HEK293 (cell line): ENCODE results near the gene NCKAP5.

ENCODE experiments used
- CTCF ChIA-PET: fragments of 350-600 bp; formaldehyde crosslinking; extraction: SDS; loops from one replicate; lab custom pipeline; 2021; ENCODE audit warnings: antibody characterized with exemption; lab: Yijun Ruan, JAX
- POLR2A ChIA-PET: fragments of 300-600 bp; formaldehyde crosslinking; extraction: SDS; loops from one replicate; lab custom pipeline; 2020; ENCODE audit warnings: antibody characterized with exemption, inconsistent platforms; lab: Yijun Ruan, JAX
- H3K27ac ChIP-seq: fragments of 200-500 bp; sonication (Bioruptor generic); 2 replicates; pipeline ENCODE4 v1.5.1; 2014; ENCODE audit warnings: low read depth, low read length, control low read depth, inconsistent platforms; ENCODE audit errors: extremely low read depth
- H3K36me3 ChIP-seq, 2 experiments: fragments of 200-500 bp in 1 of 2; sonication (Bioruptor generic) in 1 of 2; 1 replicate in 1 of 2; 2 replicates in 1 of 2; pipeline ENCODE4 v1.5.1; 2014 to 2017; ENCODE audit warnings: inconsistent platforms in 2 of 2, low read length in 2 of 2; ENCODE audit not compliant: control insufficient read depth in 2 of 2, insufficient read depth in 1 of 2
- H3K4me1 ChIP-seq: fragments of 200-500 bp; sonication (Bioruptor generic); 2 replicates; pipeline ENCODE4 v1.5.1; 2014; ENCODE audit warnings: mild to moderate bottlenecking, low read length, inconsistent platforms; ENCODE audit not compliant: control insufficient read depth, insufficient read depth
- H3K4me3 ChIP-seq: 2 replicates; pipeline ENCODE4 v1.5.1; 2011; ENCODE audit warnings: low read depth, mild to moderate bottlenecking, control low read depth, low read length, moderate library complexity
- H3K9me3 ChIP-seq: fragments of 200-500 bp; sonication (Bioruptor generic); 2 replicates; pipeline ENCODE4 v1.5.1; 2014; ENCODE audit warnings: low read depth, low read length, inconsistent platforms; ENCODE audit not compliant: control insufficient read depth, insufficient read depth
- BCL11A ChIP-seq: fragments of 450-650 bp; formaldehyde crosslinking; IDR thresholded peaks from 2 replicates; pipeline ENCODE4 v1.5.1; 2016; ENCODE audit warnings: low read depth, missing biosample characterization, missing genetic modification characterization
- GFI1B ChIP-seq: fragments of 450-650 bp; formaldehyde crosslinking; IDR thresholded peaks from 2 replicates; pipeline ENCODE4 v1.5.1; 2016; ENCODE audit warnings: missing biosample characterization, missing genetic modification characterization
- GLIS2 ChIP-seq: fragments of 450-650 bp; formaldehyde crosslinking; IDR thresholded peaks from 2 replicates; pipeline ENCODE4 v1.5.1; 2016; ENCODE audit warnings: missing biosample characterization, missing genetic modification characterization
- HOXA7 ChIP-seq: sonication (generic); formaldehyde crosslinking; IDR thresholded peaks from 2 replicates; pipeline ENCODE4 v1.8.1; 2022; ENCODE audit warnings: missing genetic modification reagents, borderline replicate concordance
- HOXC10 ChIP-seq: sonication (generic); formaldehyde crosslinking; IDR thresholded peaks from 2 replicates; pipeline ENCODE4 v1.8.1; 2023; ENCODE audit warnings: mild to moderate bottlenecking, missing genetic modification reagents
- HOXD13 ChIP-seq: sonication (generic); formaldehyde crosslinking; IDR thresholded peaks from 2 replicates; pipeline ENCODE4 v1.8.0; 2022; ENCODE audit warnings: missing genetic modification reagents, borderline replicate concordance
- KLF10 ChIP-seq: fragments of 450-650 bp; IDR thresholded peaks from 2 replicates; pipeline ENCODE4 v1.5.1; 2018; ENCODE audit warnings: missing biosample characterization, mild to moderate bottlenecking, missing genetic modification characterization
- KLF7 ChIP-seq: fragments of 450-650 bp; formaldehyde crosslinking; IDR thresholded peaks from 2 replicates; pipeline ENCODE4 v1.5.1; 2016; ENCODE audit warnings: missing biosample characterization, missing genetic modification characterization, borderline replicate concordance
- MZF1 ChIP-seq: fragments of 450-650 bp; formaldehyde crosslinking; IDR thresholded peaks from 2 replicates; pipeline ENCODE4 v1.5.1; 2017; ENCODE audit warnings: missing biosample characterization, missing genetic modification characterization, borderline replicate concordance
- PRDM10 ChIP-seq: fragments of 450-650 bp; formaldehyde crosslinking; IDR thresholded peaks from 2 replicates; pipeline ENCODE4 v1.5.1; 2016; ENCODE audit warnings: missing biosample characterization, missing genetic modification characterization
- RBAK ChIP-seq: fragments of 450-650 bp; formaldehyde crosslinking; IDR thresholded peaks from 2 replicates; pipeline ENCODE4 v1.5.1; 2016; ENCODE audit warnings: missing biosample characterization, missing genetic modification characterization
- ZBTB17 ChIP-seq: fragments of 450-650 bp; formaldehyde crosslinking; IDR thresholded peaks from 2 replicates; pipeline ENCODE4 v1.5.1; 2016; ENCODE audit warnings: missing biosample characterization, missing genetic modification characterization
- ZBTB21 ChIP-seq: fragments of 450-650 bp; formaldehyde crosslinking; IDR thresholded peaks from 2 replicates; pipeline ENCODE4 v1.5.1; 2017; ENCODE audit warnings: missing biosample characterization, missing genetic modification characterization
- ZBTB49 ChIP-seq: fragments of 450-650 bp; formaldehyde crosslinking; IDR thresholded peaks from 2 replicates; pipeline ENCODE4 v1.5.1; 2016; ENCODE audit warnings: missing biosample characterization, missing genetic modification characterization, low read depth
- ZFHX2 ChIP-seq: fragments of 450-650 bp; formaldehyde crosslinking; conservative IDR thresholded peaks from 2 replicates; pipeline ENCODE4 v1.5.1; 2016; ENCODE audit warnings: missing biosample characterization, missing genetic modification characterization
- ZFP37 ChIP-seq: fragments of 450-650 bp; formaldehyde crosslinking; IDR thresholded peaks from 2 replicates; pipeline ENCODE4 v1.5.1; 2016; ENCODE audit warnings: missing biosample characterization, missing genetic modification characterization
- ZNF121 ChIP-seq: fragments of 450-650 bp; formaldehyde crosslinking; IDR thresholded peaks from 2 replicates; pipeline ENCODE4 v1.5.1; 2016; ENCODE audit warnings: missing biosample characterization, missing genetic modification characterization
- ZNF133 ChIP-seq: fragments of 450-650 bp; formaldehyde crosslinking; IDR thresholded peaks from 2 replicates; pipeline ENCODE4 v1.5.1; 2016; ENCODE audit warnings: missing biosample characterization, missing genetic modification characterization
- ZNF24 ChIP-seq: fragments of 450-650 bp; formaldehyde crosslinking; IDR thresholded peaks from 2 replicates; pipeline ENCODE4 v1.5.1; 2016; ENCODE audit warnings: missing biosample characterization, missing genetic modification characterization
- ZNF274 ChIP-seq, 2 experiments: fragments of 200-500 bp in 1 of 2; fragments of 450-650 bp in 1 of 2; sonication (Bioruptor generic) in 1 of 2; formaldehyde crosslinking in 1 of 2; IDR thresholded peaks; 2 replicates each; pipeline versions ENCODE4 v1.5.1 to v1.6.1; 2014 to 2016; ENCODE audit warnings: borderline replicate concordance in 1 of 2, inconsistent platforms in 1 of 2, low read length in 1 of 2, missing biosample characterization in 1 of 2, missing genetic modification characterization in 1 of 2
- ZNF341 ChIP-seq: fragments of 450-650 bp; formaldehyde crosslinking; IDR thresholded peaks from 2 replicates; pipeline ENCODE4; 2016; ENCODE audit warnings: low read depth, missing biosample characterization, missing genetic modification characterization
- ZNF366 ChIP-seq: fragments of 450-650 bp; formaldehyde crosslinking; conservative IDR thresholded peaks from 2 replicates; pipeline ENCODE4 v1.5.1; 2016; ENCODE audit warnings: missing biosample characterization, missing genetic modification characterization
- ZNF416 ChIP-seq: fragments of 450-650 bp; formaldehyde crosslinking; IDR thresholded peaks from 2 replicates; pipeline ENCODE4 v1.5.1; 2016; ENCODE audit warnings: missing biosample characterization, missing genetic modification characterization
- ZNF514 ChIP-seq: fragments of 450-650 bp; formaldehyde crosslinking; IDR thresholded peaks from 2 replicates; pipeline ENCODE4 v1.5.1; 2016; ENCODE audit warnings: missing biosample characterization, missing genetic modification characterization
- ZNF548 ChIP-seq: fragments of 450-650 bp; formaldehyde crosslinking; IDR thresholded peaks from 2 replicates; pipeline ENCODE4 v1.5.1; 2016; ENCODE audit warnings: missing biosample characterization, missing genetic modification characterization
- ZNF596 ChIP-seq: fragments of 450-650 bp; IDR thresholded peaks from 2 replicates; pipeline ENCODE4 v1.5.0; 2018; ENCODE audit warnings: missing biosample characterization, mild to moderate bottlenecking, missing genetic modification characterization, moderate library complexity
- ZNF670 ChIP-seq: fragments of 450-650 bp; formaldehyde crosslinking; IDR thresholded peaks from 2 replicates; pipeline ENCODE4 v1.5.1; 2016; ENCODE audit warnings: missing biosample characterization, missing genetic modification characterization, low read depth
- ZNF768 ChIP-seq: fragments of 450-650 bp; formaldehyde crosslinking; IDR thresholded peaks from 2 replicates; pipeline ENCODE4 v1.5.1; 2018; ENCODE audit warnings: missing biosample characterization, mild to moderate bottlenecking, missing genetic modification characterization
- ZNF830 ChIP-seq: fragments of 450-650 bp; IDR thresholded peaks from 2 replicates; pipeline ENCODE4 v1.5.0; 2018; ENCODE audit warnings: missing biosample characterization, missing genetic modification characterization, low read depth, mild to moderate bottlenecking, moderate library complexity

The NCKAP5 gene

GRCh38 chr2:132729522-132729921 lies 838.7 kb downstream of the NCKAP5 start:
- Histone ChIP-seq H3K4me1 (no peaks in the 10 kb centered on the region), H3K27ac (no peak overlapping the region), H3K9me3 (no peaks in the 10 kb centered on the region), H3K4me3 (no peak overlapping the region), H3K36me3 (no peaks in the 10 kb centered on the region)
- ChIA-PET POLR2A (no interaction called here), CTCF (no interaction called here)
- no peak for TF ChIP-seq ZBTB49
- no peak for TF ChIP-seq KLF10 (tag by site-specific recombination)
- no peak for TF ChIP-seq ZNF548 (tag by site-specific recombination)
- no peak for TF ChIP-seq HOXD13 (CRISPR knock-in tag)
- no peak for TF ChIP-seq ZBTB17 (tag by site-specific recombination)
- TF ChIP-seq KLF7 (tag by site-specific recombination), result no peak
- TF ChIP-seq ZBTB21 (tag by site-specific recombination), result no peak
- no peak for TF ChIP-seq BCL11A
- TF ChIP-seq ZNF670 (tag by site-specific recombination), result no peak

- ChIA-PET CTCF (interaction anchor here (0.7 kb wide), 1 partner anchor 448 kb away, joined by 3 read pairs; no protein-coding TSS in a partner anchor), POLR2A (no interaction called here)
- TF ChIP-seq ZNF768 (no peak), ZNF121 (no peak), KLF7 (tag by site-specific recombination) (no peak), ZNF341 (tag by site-specific recombination) (no peak)
- Histone ChIP-seq H3K4me1 (no peaks in the 10 kb centered on the region), H3K36me3 (no peaks in the 10 kb centered on the region), H3K4me3 (no peak overlapping the region), H3K27ac (no peak overlapping the region), H3K9me3 (no peaks in the 10 kb centered on the region)
These were observed 842.1 kb downstream of the NCKAP5 start for GRCh38 chr2:132726155-132726554.

GRCh38 chr2:132725748-132726147 lies 842.5 kb downstream of the NCKAP5 start:
- TF ChIP-seq ZNF274 (IDR thresholded peaks at IDR 0.05; ENCODE audit: low read length), result no peak
- TF ChIP-seq ZNF274 (tag by site-specific recombination; IDR thresholded peaks at IDR 0.05; ENCODE audit: borderline replicate concordance), result no peak
- no peak for TF ChIP-seq PRDM10 (tag by site-specific recombination)
- TF ChIP-seq ZNF416 (tag by site-specific recombination), result no peak
- TF ChIP-seq HOXA7 (CRISPR knock-in tag), result no peak
- no peak for TF ChIP-seq GFI1B (tag by site-specific recombination)
- TF ChIP-seq ZNF133 (tag by site-specific recombination), result no peak
- no peak for TF ChIP-seq ZNF514
- no peak for TF ChIP-seq ZNF366 (tag by site-specific recombination)
- no peak for TF ChIP-seq ZFHX2 (tag by site-specific recombination)
- no peak for TF ChIP-seq ZFP37
- no peak for TF ChIP-seq RBAK (tag by site-specific recombination)
- no peak for TF ChIP-seq HOXC10 (CRISPR knock-in tag)
- no peak for TF ChIP-seq MZF1 (tag by site-specific recombination)
- no peak for TF ChIP-seq ZNF596 (tag by site-specific recombination)
- TF ChIP-seq GLIS2, result no peak
- no peak for TF ChIP-seq ZNF24 (tag by site-specific recombination)
- no peak for TF ChIP-seq ZNF830 (tag by site-specific recombination)
- no peak for TF ChIP-seq ZNF670 (tag by site-specific recombination)
- POLR2A ChIA-PET, result no interaction called here
- Histone ChIP-seq H3K36me3 (no peaks in the 10 kb centered on the region), H3K27ac (no peak overlapping the region), H3K4me1 (no peaks in the 10 kb centered on the region), H3K4me3 (no peak overlapping the region), H3K9me3 (no peaks in the 10 kb centered on the region)
- CTCF ChIA-PET, result interaction anchor here (0.7 kb wide), 1 partner anchor 449 kb away, joined by 3 read pairs; no protein-coding TSS in a partner anchor
